ENCODE measurements around the gene LRRC3B. TPM values are rescaled to one million over a fixed set of nuclear protein-coding genes. Genes with fewer than 3 reads are reported as not detected.

The LRRC3B gene
- polyA plus RNA-seq, 1 donor from 2014 or later: 56.4 TPM

GRCh38 chr3:26750263-26750662 is 127.7 kb downstream of the LRRC3B start:
- H3F3A ChIP-seq (ENCODE audit: insufficient read depth, low read length, poor library complexity, severe bottlenecking): no peaks in the 10 kb centered on the region

GRCh38 chr3:26752466-26752865 is 129.9 kb downstream of the LRRC3B start:
- Histone ChIP-seq H2AFZ (ENCODE audit: low read depth, low read length) (no peak overlapping the region), H3K36me3 (ENCODE audit: insufficient read depth, low read length) (no peaks in the 10 kb centered on the region), H4K20me1 (ENCODE audit: insufficient read depth) (no peaks in the 10 kb centered on the region), H3K4me2 (ENCODE audit: low read length) (no peak overlapping the region), H3K9ac (ENCODE audit: low read length) (no peak overlapping the region), H3K9me2 (ENCODE audit: insufficient read depth, low read length) (no peaks in the 10 kb centered on the region), H3K79me2 (replicated peaks; ENCODE audit: insufficient read depth, low read length) (no peaks in the 10 kb centered on the region), H3K4me3 (ENCODE audit: low read length) (no peak overlapping the region), H3K9me3 (ENCODE audit: low read length) (no peaks in the 10 kb centered on the region), H3K27me3 (ENCODE audit: insufficient read depth, low read depth, low read length) (no peaks in the 10 kb centered on the region), H3K27ac (ENCODE audit: low read length) (no peak overlapping the region), H3F3A (ENCODE audit: insufficient read depth, low read length, poor library complexity, severe bottlenecking) (no peaks in the 10 kb centered on the region)
- TF ChIP-seq REST (IDR thresholded peaks at IDR 0.05; ENCODE audit: borderline replicate concordance): no peak
- no peak for TF ChIP-seq SMC3 (conservative IDR thresholded peaks at IDR 0.05; ENCODE audit: poor library complexity)
- TF ChIP-seq POLR2AphosphoS5 (IDR thresholded peaks at IDR 0.05): no peak
- no peak for TF ChIP-seq MXI1 (conservative IDR thresholded peaks at IDR 0.05; ENCODE audit: poor library complexity, severe bottlenecking)
- no peak for TF ChIP-seq EP300 (conservative IDR thresholded peaks at IDR 0.05; ENCODE audit: poor library complexity, severe bottlenecking)
- TF ChIP-seq RAD21 (conservative IDR thresholded peaks at IDR 0.05): no peak

More at GRCh38 chr3:26750263-26750662, 127.7 kb downstream of the LRRC3B start:
- H3K4me2 ChIP-seq (ENCODE audit: low read length): no peak overlapping the region
- H3K9ac ChIP-seq (ENCODE audit: low read length): no peak overlapping the region
- no peaks in the 10 kb centered on the region for H3K79me2 ChIP-seq (replicated peaks; ENCODE audit: insufficient read depth, low read length)
- H3K4me3 ChIP-seq (ENCODE audit: low read length): no peak overlapping the region
- no peaks in the 10 kb centered on the region for H3K27me3 ChIP-seq (ENCODE audit: insufficient read depth, low read depth, low read length)
- no peaks in the 10 kb centered on the region for H3K36me3 ChIP-seq (ENCODE audit: insufficient read depth, low read length)
- no peaks in the 10 kb centered on the region for H4K20me1 ChIP-seq (ENCODE audit: insufficient read depth)
- no peak for TF ChIP-seq CTCF (IDR thresholded peaks at IDR 0.05; ENCODE audit: poor library complexity, severe bottlenecking)
- TF ChIP-seq REST (IDR thresholded peaks at IDR 0.05; ENCODE audit: borderline replicate concordance): no peak
- TF ChIP-seq RAD21 (conservative IDR thresholded peaks at IDR 0.05): no peak
- TF ChIP-seq SMC3 (conservative IDR thresholded peaks at IDR 0.05; ENCODE audit: poor library complexity): no peak
- TF ChIP-seq POLR2AphosphoS5 (IDR thresholded peaks at IDR 0.05): no peak
- no peak for TF ChIP-seq EP300 (conservative IDR thresholded peaks at IDR 0.05; ENCODE audit: poor library complexity, severe bottlenecking)
- no peak for TF ChIP-seq TAF1 (IDR thresholded peaks at IDR 0.05; ENCODE audit: low read depth)
- no peak for TF ChIP-seq EZH2 (IDR thresholded peaks at IDR 0.05; ENCODE audit: borderline replicate concordance, insufficient read depth, low read length, poor library complexity, severe bottlenecking)
- no peak for TF ChIP-seq MXI1 (conservative IDR thresholded peaks at IDR 0.05; ENCODE audit: poor library complexity, severe bottlenecking)
- no peak overlapping the region for H3K27ac ChIP-seq (ENCODE audit: low read length)
- H2AFZ ChIP-seq (ENCODE audit: low read depth, low read length): no peak overlapping the region
- no peaks in the 10 kb centered on the region for H3K9me2 ChIP-seq (ENCODE audit: insufficient read depth, low read length)
- no peaks in the 10 kb centered on the region for H3K9me3 ChIP-seq (ENCODE audit: low read length)

All from neural cell (in vitro differentiated cells).